Subcutaneous adipose tissue (tissue), 4 donors: Measurements from ENCODE around the gene LACTB. TPM values are rescaled to one million over a fixed set of nuclear protein-coding genes. Genes with fewer than 3 reads are reported as not detected.

ENCODE experiments used
- total RNA-seq, 4 donors: library from RNA; depleted of rRNA; stranded (reverse); fragments of >200 nt; gene quantifications; one replicate each; pipeline ENCODE4 v1.1.0, GENCODE V29; 2016
- TF ChIP-seq, protein P1 (sequence below): fragments of 450-650 bp; IDR thresholded peaks from one replicate; pipeline ENCODE4 v1.5.1; 2016; ENCODE audit warnings: low read depth, mild to moderate bottlenecking, control low read depth, antibody characterized with exemption, moderate library complexity

LACTB gene
- total RNA-seq, 4 donors from 2014 or later: 19.8 to 46.7 (median 30.0) TPM

DNA sequence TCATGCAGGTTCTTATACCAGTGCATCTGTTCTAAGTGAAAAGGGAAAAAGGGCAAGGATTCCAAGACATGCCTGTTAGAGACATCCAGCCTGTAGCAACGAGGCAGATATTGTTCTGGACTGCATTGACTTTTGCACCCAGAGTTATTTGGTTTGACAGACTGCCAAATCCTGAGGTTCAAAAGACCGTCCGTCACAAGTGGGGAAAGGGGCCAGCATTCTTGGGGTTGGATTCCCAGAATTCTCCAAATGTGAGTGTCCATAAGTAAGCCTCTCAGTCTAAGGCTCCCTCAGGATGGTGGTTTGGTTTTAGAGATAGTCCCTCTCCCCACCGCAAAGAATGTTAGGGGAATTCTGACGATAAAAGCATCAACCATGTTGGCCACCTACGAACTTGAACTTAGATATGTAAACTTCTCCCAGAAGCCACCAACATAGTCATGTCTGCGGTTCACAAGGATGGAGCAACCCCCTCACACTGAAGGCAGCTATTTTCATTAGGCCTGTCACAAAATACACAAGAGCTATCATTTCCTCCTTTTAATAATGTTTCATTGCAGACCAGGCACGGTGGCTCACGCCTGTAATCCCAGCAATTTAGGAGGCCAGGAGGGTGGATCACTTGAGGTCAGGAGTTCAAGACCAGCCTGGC, 13.6 kb upstream of the LACTB start:
- TF ChIP-seq, protein P1, sequence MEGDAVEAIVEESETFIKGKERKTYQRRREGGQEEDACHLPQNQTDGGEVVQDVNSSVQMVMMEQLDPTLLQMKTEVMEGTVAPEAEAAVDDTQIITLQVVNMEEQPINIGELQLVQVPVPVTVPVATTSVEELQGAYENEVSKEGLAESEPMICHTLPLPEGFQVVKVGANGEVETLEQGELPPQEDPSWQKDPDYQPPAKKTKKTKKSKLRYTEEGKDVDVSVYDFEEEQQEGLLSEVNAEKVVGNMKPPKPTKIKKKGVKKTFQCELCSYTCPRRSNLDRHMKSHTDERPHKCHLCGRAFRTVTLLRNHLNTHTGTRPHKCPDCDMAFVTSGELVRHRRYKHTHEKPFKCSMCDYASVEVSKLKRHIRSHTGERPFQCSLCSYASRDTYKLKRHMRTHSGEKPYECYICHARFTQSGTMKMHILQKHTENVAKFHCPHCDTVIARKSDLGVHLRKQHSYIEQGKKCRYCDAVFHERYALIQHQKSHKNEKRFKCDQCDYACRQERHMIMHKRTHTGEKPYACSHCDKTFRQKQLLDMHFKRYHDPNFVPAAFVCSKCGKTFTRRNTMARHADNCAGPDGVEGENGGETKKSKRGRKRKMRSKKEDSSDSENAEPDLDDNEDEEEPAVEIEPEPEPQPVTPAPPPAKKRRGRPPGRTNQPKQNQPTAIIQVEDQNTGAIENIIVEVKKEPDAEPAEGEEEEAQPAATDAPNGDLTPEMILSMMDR: no peak

DNA sequence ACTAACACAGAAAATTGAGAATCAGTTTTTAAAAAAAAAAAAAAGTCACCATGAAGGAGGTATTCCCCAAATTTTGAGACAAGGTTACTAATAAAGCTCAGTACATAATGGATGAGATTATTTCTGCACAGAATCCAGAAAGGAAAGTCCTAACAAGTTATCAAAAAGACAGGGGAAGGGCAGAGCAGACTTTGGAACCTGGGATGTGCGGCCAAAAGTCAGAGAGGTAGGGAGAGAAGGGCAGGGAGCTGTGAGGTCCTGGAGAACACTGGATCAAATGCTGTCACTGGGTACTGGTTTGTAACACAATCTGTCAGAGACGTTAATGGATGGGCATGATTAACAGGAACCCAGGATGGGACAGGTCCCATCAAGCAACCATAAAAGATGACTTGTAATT, 12.2 kb upstream of the LACTB start:
- TF ChIP-seq, protein P1: no peak

DNA sequence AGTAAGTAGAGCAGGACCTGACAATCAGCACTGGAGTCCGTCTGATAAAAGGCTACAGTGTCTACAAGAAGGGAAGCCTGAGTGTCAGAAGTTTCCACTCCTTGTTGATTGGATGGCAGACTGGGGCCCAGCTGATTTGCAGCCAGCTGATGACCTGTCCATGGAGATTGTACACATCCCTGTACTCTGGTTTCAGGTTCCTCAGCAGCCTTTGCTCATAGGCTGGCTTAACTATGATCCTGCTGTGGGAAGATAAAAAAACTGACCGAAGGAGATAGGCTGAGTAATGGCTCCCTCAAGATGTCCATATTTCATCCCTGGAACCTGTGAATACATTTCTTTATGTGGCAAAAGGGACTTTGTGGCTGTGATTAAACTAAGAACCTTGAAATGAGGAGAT, 11.7 kb upstream of the LACTB start:
- TF ChIP-seq, protein P1: no peak

DNA sequence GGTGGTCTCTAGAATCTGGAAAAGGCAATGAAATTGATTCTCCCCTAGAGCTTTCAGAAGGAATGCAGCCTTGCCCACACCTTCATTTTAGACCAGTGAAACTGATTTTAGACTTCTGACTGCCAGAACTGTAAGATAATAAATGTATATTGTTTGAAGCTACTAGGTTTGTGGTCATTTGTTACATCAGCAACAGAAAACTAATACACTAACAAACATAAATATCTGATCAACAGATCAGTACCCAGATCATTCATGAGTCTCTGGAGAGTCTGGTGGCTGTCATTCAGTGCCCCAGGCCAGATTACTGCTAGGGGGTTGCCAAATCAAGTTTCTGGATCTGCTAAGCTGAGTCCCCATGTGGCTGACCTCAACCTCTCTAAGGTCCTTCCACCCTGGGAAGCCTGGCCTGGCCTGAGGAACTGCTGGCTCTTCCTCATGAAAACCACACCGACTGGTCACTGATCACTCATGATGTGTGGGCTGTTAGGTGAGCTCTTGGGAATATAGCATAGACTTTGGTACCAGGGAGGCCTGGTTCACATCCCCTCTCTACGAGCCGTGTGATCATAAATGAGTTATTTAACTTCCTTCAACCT, 11.1 kb upstream of the LACTB start:
- TF ChIP-seq, protein P1: no peak

DNA sequence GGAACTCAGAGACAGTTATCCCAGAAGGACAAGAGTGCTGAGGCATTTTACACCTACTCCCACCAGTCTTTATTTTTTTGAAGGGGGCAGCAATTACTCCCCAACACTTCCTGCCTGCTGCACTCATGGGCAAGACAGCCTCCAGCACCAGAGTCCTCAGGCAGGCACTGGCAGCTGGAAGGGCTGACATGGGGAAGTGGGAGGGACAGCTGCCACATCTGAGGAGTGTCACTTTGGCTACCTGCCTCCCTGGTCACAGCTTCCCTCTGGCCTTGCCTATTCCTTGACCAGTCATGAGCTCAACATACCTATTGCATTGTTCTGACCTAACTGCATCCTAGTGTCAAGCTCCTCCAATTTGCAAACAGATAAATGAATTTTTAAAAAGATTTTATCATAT, 10.2 kb upstream of the LACTB start:
- TF ChIP-seq, protein P1: no peak

DNA sequence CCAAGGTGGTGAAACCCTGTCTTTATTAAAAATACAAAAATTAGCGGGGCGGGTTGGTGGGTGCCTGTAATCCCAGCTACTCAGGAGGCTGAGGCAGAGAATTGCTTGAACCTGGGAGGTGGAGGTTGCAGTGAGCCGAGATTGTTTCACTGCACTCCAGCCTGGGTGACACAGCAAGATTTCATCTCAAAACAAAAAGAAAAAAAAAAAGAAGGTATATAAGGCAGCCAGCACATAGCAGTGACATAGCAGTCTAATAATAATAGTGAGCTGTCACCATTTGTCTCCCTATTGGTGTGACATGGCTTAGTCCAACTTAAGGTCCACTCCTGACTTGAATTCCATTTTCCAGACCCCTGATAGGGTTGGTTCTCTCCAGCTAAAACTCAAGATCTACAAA, 8.8 kb upstream of the LACTB start:
- TF ChIP-seq, protein P1: no peak

DNA sequence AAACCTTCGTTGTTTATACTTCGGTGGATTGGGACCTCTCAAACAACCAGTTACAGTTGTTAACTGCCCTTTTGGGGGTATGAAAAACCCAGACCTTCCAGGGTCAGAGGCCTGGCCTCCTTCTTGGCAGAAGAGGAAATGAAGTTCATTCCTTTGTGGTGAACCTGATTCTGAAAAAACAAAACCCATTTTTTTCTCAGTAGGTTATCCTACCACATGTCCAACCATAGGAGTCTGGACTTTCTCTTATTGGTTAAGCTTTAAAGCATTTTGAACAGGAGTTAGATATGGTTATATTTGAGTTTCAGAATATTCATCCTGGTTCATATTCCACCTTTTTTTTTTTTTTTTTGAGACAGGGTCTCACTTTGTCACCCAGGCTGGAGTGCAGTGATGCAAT, 7.2 kb upstream of the LACTB start:
- TF ChIP-seq, protein P1: no peak
